GM21619 (cell line): ENCODE data around the gene CHPF.

ENCODE experiments used
- ATAC-seq: cut with Tn5 transposase; IDR thresholded peaks from one replicate; pipeline ENCODE4 v1.9.1; 2021; ENCODE audit not compliant: unreplicated experiment

Gene CHPF

DNA sequence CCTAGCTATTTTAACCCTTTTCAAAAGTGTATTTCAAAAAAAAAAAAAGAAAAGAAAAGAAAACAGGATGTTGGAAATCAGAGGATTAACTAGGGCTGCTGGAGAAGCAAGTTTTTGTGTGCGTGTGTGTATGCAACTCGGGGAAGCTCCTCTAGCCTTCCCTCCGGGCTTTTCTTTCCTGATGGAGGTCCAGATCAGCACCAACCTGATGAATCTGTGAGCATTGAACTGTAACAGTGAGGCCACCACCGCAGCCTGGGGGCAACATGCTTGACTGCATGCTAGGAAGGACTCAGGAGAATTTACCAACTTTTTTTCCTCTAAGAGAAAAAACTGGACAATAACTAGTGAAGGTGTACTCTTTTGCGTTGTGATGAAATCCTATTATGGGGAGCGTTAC, 25.4 kb upstream of the CHPF start:
- ATAC-seq: no peak

DNA sequence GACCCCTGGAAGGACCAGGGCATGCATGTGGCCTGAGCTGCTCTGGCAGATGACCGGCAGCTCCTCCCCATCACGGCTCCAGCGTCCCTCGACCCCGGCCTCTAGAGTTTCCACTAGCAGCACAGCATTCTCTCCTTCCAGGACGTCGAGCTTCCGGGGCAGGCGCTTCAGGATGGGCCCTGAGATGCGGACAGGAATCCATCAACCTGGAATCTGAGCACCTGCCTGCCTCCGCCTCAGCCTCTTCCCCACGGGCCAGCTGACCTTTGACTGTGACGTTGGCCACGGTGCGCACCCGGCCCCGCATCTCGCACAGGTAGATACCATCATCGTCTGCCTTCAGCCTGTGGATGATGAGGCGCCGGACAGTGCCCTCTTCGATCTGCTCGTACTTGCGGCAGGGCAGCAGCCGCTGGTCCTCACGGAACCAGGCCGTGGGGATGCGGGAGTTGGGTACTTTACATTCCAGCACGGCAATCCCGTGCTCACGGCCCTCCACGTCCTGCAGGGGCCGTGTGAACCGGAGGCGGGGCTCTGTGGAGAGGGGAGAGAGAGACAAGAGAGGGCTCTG, 24.3 kb upstream of the CHPF start:
- no peak for ATAC-seq

DNA sequence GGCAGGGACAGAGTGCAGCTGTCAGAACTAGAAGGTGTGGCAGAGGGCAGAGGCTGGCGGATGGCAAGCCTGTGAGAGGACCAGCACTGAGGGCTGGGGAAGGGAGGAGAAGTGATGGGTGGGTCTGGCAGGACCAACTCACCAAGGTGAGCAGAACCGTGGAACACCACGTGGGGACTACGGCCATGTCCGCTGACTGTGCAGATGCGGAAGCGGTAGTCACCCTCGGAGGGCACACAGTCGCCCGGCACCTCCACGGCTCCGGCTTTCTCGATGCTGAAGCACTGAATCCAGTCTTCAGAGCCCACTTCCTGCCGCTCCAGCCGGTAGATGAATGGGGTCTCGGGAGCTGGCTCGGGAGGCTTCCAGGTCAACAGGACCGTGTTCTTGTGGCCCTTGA, 23.5 kb upstream of the CHPF start:
- ATAC-seq: no peak

DNA sequence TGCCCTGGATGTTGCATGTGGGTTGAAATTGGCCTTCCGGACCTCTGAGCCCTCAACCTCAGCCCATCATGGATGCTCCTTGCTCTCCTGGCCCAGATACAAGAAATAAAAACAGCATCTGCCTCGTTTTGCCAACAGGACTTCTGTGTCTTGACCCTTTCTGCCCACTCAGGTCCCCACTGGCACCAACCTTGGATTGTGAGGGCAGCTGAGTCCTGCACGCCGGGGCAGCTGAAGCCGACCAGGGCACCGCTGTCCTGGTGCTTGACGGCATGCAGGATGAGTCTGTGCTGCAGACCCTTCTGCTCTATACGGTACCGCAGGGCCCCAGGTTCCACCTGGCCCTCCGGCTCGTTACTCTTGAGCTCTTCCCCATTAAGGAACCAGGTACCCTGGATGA, 23.0 kb upstream of the CHPF start:
- ATAC-seq: no peak

DNA sequence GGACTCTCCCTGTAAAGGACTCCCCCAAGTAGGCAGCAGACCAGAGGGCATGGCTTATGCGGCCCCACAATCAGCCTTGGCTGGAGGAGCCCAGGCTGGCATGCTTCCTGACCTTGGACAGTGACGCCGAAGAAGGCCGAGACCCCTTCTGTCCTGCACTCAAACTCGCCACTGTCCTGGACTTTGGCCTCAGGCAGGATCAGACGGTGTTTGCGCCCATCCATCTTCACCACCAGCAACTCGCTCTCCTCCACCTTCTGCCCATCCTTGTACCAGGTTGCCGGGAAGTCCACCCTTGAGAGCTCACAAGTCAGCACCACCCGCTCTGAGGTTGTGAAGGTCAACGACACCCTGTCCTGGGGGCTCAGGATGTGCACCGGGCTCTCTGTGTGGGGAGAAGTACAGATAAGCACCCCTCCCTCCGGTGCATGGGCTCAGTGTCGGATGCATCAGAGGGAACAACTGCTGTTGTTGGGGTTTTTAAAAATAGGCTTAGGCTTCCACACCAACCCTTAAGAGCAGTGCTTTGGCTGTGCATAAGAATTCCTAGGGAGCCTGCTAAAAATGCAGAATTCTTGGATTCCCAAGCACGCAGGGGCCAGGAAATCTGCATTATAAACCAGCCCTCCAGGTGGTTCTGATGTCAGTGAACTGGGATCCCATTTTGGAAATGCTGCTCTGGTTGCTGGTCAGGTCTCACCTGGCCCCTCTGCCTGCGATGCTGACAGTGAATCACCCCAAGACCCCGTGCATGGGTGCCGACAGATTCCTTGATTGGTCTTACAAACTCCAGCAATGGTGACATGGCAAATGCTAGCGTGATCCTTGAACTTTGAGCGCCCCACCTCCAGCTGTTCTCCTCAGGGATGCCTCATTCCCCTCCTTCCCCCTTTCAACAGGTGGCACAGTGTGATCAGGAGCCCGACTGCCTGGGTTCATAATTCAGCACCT, 21.8 kb upstream of the CHPF start:
- ATAC-seq: no peak

DNA sequence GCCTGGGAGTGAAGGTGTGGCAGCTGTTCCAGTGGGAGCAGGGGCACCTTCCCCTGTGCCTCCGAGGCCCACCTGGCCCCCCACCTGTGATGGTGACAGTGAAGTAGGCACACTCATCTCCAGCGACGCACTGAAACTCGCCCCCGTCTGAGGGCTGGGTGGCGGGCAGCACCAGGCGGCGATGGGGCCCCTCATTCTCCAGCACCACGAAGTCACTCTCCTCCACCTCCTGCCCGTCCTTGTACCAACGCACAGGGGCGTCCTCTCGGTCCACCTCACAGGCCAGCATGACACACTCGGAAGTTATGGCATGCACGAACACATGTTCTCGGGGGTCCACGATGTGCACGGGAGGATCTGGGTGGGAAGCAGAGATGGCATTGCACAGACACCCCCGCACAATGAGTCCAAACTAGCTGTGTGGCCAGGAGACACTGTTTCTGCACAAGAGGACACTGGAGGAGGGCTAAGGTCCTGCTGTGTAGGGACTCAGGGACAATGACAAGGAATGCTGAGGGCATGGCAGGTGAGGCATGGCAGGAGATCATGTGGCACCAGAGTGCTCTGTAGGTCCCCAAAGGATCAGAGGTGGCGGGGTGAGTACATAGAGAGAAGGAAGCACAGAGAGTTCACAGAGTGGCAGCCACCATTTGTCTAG, 19.8 kb upstream of the CHPF start:
- ATAC-seq: no peak

DNA sequence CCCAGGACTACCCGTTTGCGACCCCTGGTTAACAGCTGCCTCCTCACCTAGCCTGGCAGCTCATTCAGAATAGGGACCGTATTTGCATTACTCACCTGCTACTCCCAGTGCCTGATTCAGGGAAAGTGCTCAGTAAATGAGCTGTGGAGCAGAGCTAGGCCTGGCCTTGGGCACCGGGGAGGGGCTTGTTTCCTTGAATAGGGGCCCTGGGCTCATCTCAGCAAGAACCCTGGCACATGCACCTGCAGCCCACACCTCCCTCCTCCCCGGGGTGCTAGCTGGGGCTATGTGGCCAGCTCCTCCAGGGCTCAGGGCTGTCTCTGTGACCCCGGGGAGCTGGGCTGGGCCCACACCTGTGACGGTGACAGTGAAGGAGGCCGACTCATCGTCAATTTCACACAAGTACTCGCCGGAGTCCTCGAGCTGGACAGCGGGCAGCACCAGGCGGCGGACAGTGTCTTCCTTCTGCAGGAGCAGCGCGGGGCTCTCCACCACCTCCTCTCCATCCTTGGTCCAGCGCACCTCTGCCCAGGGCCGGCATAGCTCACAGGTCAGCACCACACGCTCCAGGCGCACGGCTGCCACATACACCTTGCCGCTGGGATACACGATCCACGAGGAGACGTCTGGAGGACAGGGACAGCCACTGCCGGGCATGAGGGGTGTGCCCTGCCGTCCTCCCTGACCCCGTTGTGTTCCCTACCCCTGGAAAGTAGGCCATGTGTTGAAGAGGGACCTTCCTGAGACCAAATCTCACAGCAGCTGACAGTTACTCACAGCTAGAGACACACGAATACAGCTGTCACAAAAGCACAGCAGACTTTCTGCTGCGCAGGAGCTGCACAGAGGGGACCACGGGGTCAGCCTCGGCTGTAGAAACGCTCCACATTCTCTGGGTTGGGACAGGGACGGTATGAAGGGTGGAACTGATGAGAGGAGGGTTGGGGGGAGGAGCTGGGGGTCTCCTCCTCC, 18.7 kb upstream of the CHPF start:
- ATAC-seq: no peak

DNA sequence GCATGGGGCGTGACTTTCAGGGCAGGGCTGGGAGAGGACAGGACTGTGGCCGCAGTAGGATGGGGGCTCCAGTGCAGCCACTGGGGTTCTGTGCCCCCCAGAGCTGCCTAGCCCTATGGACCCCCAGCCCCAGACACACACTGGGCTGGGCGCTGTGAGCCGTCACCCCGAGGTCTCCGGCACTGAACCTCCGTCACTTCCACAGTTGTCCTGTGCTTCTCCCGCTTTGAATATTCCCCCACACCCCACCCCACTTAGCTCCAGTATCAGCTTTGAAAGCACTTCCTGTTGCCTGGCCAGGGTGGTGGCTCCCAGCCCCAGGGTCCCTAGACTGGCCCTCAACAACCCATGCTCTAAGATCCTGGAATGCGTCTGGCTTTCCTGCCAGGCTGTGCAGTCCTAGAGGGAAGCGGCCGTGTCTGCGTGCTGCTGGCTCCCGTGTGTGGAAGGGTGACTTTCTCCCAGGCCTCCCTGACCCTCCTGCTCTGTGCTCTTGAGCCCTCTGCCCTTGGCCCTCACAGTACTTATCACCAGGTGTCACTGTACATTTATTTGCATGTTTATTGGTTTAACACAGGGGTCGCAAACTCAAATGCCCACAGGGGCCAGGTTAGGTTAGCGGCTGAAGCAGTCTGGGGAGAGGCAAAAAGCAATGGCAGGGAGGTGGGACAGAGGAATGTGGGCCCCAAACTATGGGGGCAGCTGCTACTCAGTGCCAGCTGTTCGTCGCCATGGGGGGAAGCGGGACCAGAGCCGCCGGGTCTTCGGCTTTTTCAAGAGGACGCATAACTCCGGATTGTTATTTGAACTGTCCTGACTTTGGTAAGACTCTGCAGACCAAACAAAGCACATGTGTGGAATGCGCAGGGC, 17.8 kb upstream of the CHPF start:
- no peak for ATAC-seq

DNA sequence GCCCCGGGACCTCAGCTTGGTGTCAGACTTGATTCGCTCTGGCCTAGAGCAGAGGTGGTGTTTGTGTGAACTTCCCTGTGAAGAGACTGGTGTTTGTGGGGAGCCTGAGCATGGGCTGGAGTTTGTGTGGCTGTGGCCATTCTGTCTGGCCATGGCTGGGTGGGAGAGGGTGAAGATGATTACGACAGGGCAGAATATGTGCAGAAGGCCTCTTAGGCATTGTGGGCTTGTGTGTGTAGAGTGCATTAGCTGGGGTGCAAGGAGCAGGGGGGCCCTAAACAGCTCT, 17.2 kb upstream of the CHPF start:
- ATAC-seq: no peak

DNA sequence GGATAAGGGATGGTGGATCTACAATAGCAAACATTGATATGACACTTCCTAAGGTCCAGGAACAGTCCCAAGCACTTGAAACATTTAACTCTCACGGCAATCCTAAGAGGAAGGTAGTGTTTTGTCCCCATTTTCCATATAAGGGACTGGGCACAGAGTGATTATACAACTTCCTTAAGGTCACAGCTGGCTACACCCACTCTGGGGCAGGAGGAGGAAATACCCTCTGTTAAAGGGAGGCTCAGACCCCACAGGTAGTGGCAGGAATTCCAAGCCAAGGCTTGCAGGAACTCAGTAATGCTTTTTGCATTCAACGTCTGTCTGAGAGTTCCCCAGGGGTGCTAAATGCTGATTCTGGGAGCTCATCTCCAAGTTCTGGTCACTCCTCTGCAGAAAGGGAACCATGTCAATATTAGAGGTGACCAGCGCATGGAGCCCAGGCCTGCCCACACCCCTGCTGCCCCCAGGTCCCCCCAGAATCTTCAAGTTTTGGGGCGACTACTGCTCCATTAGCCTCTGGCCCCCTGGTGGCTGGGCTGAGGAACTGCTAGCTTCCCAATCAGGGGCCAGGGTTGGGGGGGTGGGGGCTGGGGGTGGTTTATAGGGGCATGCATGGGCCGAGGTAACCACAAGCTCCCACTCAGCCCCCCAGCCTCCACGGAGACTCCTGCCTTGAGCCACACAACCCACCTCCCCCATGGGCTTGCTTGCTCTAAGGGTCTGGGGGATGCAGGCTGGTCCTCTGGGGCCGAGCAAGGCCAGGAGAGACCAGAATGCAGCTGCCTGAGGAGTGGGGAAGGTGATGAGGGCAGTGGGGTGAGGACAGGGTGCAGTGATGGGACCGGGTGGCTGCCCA, 16.7 kb upstream of the CHPF start:
- no peak for ATAC-seq

DNA sequence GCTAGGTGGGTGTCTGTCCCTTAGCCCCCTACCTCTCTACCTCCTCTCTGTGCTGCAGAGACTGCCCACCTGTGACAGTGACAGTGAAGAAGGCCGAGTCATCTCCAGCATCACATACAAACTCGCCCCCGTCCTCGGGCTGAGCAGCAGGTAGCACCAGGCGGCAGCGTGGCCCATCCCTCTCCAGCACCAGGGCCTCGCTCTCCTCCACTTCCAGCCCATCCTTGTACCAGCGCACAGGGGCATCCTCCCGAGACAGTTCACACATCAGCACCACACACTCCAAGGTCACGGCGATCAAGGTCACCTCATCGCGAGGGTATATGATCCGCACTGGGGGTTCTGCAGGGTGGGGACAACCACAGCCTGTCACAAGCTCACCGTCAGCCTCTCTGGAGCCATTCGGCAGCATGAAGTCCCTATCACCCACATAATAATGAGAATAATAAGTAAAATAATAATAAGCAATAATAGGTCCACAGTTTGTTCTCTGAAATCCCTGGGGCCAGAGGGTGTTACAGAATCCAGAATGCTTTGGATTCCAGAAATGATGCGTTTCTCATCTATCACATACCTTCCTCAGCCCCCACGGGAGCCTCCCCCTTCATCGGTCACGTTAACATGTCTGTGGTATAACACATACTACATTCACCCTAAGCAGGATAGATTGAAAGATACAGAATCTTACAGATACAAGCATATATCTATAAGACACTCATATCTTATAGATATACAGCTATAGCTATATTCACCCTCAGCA, 15.7 kb upstream of the CHPF start:
- no peak for ATAC-seq

DNA sequence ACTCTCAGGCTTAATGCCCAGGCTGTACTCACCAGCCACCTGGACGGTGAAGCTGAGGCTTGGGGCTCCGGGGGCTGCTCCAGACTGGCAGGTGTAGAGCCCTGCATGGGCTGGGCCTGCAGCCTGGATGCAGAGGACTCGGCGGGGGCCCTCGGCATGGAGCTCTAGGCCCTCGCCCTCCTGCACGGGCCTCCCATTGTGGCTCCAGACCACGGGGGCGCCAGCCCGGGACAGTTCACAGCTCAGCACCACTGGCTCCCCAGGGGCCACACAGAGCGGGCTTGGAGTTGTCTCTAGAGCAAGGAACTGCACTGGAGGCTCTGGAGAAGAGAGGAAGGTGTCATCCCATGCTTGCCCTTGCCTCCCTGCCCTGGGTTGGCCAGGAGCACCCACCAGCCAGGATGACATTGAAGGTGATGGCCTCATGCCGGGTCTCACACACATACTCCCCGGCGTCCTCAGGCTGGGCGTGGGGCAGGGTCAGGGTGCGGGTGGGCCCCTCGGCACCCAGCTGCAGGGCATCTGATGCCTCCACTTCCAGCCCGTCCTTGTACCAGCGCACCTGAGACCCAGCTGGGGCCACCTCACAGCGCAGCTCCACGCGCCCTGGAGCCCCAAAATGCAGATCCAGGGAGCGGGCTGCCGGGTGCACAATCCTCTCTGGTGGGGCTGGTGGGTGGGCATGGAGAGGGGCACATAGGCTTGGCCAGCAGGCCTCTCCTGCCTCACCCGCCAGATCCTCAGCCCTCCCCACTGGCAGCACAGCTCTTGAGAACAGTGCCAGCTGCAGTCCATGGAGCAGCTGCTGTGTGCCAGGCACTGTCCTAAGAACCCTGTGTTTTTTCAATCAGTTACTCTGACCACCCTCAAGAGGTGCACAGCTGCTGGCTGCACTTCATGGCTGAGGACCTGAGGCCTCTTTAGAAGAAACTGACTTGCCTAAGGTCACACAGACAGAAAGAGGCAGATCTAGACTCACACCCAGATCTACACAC, 14.5 kb upstream of the CHPF start:
- ATAC-seq: no peak

DNA sequence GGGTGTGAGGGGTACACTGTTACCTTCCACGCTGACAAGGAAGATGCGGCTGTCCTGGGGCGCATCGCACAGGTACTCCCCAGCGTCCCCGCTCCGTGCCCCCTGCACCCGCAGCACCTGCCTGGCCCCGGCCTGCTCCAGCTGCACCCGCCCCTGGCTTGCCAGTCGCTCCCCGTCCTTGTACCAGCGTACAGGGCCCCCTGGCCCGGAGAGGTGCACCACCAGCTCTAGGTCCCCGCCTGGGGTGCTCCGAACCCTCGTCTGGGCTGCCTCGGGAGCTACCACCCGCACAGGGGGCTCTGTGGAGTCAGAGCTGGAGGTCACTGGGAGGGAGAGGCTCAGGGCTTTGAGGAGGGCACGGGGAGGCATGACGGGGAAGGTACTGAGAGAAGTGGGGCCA, 13.7 kb upstream of the CHPF start:
- no peak for ATAC-seq

DNA sequence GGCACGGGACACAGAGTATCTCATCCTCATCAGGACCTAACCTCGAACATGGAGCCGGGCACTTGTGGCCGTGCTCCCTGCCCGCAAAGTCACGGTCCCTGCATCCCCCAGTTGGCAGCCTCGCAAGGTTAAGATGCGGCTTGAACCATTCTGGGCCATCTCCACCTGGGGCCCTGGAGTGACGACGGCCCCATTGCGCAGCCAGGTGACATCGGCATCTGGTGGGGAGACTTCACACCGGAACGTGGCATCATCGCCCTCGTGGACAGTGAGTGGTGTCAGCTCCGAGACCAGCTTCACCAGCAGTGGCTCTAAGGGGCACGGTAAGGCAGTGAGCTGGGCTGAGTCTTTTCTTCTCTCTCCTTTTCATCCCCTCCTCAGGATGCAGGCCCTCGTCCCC, 12.8 kb upstream of the CHPF start:
- no peak for ATAC-seq

DNA sequence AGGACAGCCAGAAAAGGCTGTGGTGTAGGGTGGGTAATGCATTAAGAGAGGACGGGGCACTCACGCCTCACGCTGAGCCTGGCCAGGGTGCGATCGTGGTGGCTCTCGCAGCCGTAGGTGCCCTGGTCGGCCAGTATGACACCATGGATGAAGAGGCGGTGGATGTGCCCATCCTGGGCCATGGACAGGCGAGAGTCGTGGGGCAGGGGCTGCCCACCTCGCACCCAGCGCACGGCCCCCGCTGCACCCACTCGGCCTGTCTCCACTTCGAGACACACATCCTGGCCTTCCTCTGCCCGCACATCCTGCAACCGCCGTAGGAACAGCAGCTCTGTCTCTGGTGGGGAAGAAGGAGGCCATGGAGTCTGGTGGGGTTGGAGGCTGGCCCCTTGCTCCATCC, 12.3 kb upstream of the CHPF start:
- no peak for ATAC-seq

DNA sequence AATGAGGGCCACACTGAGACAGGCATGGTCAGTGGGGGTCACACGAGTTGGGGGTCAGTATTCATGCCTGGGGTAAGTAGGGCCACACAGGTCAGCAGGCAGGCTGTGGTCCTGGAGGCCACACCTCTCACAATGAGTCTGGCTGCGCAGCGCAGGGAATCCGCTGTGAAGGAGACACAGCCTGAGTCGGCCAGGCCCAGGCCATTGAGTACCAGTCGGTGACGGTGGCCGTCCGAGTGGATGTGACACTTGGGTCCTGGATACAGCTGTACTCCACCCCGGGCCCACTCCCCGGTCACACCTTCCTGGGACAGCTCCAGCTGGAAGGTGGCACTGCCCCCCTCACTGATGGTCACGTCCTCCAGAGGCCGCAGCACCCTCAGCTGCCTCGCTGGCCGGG, 10.7 kb upstream of the CHPF start:
- no peak for ATAC-seq

DNA sequence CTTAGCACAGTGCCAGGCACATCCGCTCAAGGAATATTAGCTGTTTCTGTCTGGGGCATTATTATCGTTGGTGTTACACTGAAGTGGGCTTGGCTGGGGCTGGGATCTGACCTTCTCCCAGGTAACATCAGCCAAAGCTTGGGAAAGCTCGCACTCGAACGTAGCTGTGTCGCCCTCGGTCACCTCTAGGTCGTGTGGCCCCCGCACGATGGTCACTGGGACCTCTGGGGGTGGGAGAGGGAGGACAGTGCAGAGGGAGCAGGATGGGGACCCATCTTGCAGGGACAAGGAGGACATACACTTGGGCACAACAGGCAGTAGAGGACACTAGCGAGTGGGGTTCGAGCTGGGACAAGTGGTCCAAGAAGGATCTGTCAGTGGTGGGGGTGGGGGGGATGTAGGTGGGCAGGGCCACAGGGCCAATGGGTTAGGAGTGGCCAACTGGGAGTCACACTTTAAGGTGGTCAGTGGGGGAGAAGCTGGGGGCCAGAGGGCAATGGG, 9.9 kb upstream of the CHPF start:
- no peak for ATAC-seq

DNA sequence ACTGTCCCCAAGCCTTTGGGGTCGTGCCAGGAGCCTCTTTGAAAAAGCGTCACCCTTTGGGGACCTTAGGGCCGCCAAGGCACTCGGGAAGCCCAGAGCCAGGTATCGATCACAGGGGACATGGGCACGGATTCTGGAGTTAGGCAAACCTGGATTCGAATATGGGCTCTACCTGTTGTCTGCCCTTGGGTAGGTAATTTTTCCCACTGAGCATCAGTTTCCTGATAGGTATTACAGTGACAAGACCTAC, 9.5 kb upstream of the CHPF start:
- no peak for ATAC-seq
